HG02840 (cell line): ENCODE results near the gene ZSWIM5.
"Not testable (repeated sequence)": the region's sequence is repeated elsewhere in the genome, so short reads cannot be mapped to it uniquely, and the experiment has no call there.

Experiments
- ATAC-seq: cut with Tn5 transposase; IDR thresholded peaks from one replicate; pipeline ENCODE4 v1.9.1; 2021; ENCODE audit warnings: mild to moderate bottlenecking, moderate library complexity, moderate number of reproducible peaks; ENCODE audit not compliant: unreplicated experiment, low FRiP score

Gene ZSWIM5

DNA sequence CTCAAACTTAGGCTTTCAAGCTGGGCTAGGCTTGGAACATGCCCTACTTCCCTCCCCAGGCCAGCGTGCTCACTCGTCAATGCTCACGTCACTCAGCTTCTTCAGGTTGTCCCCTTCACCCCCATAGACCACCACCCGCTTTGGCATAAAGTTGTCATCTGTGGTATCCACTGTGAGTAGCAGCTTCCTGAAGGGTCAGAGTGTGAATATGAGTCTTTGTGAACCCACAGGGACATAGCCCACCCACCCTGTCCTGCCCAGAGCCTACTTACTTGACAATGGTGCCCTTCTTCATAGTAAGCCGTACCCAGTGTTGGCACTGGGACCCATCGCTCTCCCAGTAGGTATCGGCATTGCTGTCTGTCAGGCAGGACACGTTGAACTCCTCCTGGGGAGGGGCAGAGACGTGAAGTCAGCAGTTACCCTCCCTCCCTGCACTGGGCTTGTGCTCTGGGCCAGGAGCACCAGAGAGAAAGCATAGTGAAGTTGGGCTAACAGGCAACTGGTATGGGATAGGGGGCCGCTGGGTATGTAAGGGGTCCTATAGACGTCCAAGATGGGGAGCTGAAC lies 197.0 kb downstream of the ZSWIM5 start:
- ATAC-seq, result no peak

DNA sequence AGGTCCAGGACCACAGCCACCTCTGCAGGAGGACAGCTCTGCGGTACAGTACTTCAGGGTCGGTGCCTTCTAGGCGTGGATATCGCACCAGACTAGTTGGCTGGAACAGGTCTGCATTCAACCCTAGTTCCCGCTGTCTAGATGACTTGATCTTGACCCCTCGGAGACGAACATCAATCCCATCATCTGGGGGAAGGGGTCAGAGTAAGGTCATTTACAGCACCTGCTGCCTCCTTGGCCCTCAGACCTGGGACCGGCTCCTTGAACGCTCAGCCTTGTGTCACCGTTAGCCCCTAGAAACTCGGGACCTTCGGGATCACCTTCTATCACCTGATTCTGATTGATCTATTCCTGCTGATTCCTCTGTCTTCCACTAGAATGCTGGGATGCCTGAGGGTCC lies 197.9 kb downstream of the ZSWIM5 start:
- ATAC-seq, result no peak

DNA sequence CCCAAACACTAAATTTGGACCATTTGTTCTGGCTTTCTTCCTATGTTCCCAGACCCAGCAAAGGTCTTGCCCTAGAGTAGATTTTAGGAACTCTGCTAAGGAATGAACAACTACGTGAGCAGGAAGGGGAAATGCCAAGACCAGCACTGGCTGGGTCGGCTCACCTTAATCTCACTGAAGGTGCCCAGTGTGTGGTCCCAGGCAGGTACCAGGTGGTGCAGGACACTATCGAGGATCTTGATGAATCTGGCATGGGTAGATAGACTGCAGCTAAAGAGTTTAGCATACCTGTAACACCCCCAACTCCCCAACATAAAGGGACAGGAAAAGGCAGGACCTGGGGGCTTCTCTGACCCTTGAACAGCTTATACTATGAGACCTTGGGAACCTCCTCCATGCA lies 198.3 kb downstream of the ZSWIM5 start:
- no peak for ATAC-seq

DNA sequence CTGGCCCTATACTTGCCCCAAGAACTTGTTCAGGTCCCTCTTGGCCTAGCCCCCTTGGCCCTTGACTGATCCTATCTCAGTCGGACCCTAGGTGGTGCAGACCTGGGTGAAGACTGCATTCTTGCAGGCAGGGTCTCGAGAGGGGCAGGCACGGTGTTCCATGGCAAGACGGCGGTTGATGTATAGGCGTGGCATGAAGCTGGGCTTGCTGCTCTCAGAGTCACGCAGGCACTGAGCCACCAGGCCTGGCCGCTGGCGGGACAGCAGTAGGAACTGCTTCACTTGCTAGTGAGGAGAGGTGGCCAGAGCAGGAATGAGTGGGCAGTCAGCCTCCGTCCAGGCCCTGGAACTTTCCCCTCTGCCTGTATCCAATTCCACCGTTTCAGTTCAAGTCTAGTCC lies 199.1 kb downstream of the ZSWIM5 start:
- no peak for ATAC-seq

DNA sequence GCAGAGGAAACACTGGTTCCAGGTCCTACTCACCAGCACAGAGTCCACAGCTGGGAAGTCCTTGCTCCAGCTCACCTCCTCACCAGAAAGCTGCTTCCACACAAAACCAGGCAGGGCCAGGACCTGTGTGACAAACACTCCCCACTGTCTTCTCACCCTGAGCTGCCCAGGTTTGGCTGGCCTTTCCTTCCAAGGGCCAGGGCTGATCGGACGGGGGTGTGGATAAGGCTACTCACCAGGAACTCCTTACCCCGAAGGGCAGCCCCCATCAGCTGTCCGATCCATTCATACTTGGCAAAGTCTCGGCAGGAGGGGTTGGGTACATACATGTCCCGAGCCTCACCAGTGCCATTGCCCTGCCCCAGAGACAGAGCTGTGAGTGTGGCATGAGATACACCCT lies 200.6 kb downstream of the ZSWIM5 start:
- no peak for ATAC-seq

DNA sequence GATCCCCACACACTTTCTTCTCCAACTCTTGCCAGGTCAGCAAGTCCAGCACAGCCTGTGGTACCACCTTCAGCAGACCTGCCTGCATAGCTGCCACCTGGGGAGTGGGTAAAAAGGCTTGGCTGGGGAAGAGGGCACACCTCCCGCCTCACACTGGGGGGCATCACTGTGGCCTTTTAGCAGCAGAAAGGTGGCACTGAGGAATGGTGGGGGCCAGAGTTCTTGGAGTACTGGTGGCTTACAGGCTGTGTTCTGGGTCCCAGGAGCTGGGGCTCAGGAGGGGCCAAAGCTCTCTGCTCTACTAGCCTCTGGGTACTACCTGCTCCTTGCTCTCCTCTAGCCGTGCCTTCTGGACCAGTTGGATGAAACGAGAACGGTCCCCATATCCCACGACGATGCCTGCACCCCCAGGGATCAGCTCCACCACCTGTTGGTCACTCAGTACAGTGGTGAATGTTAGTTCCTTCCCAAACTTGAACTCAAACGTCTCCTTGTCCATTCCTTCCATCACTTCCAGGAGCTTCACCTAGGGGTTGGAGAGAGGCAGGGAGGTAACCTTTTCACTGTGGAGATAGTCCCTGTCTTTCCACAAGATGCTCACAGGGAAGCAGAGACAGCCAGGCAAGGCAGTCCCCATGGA lies 202.0 kb downstream of the ZSWIM5 start:
- no peak for ATAC-seq

DNA sequence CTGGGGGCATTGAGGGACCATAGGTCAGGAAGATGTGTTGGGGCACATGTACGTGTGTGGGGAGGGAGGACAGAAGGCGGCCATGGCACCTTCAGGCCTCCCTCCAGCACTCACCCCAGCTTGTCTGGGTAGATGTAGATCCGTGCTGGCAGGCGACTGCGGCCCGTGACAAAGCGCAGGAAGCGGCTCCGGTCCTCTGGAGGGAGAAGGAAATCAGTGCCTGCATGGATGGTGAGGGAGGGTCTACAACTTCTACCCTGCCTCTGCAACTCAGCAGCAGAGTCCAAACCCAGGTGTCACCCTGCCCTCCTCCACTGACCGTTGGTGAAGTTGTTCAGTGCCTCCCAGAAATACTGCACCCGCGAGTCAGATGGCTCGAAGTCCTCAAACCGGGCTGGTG lies 202.7 kb downstream of the ZSWIM5 start:
- ATAC-seq, result no peak

DNA sequence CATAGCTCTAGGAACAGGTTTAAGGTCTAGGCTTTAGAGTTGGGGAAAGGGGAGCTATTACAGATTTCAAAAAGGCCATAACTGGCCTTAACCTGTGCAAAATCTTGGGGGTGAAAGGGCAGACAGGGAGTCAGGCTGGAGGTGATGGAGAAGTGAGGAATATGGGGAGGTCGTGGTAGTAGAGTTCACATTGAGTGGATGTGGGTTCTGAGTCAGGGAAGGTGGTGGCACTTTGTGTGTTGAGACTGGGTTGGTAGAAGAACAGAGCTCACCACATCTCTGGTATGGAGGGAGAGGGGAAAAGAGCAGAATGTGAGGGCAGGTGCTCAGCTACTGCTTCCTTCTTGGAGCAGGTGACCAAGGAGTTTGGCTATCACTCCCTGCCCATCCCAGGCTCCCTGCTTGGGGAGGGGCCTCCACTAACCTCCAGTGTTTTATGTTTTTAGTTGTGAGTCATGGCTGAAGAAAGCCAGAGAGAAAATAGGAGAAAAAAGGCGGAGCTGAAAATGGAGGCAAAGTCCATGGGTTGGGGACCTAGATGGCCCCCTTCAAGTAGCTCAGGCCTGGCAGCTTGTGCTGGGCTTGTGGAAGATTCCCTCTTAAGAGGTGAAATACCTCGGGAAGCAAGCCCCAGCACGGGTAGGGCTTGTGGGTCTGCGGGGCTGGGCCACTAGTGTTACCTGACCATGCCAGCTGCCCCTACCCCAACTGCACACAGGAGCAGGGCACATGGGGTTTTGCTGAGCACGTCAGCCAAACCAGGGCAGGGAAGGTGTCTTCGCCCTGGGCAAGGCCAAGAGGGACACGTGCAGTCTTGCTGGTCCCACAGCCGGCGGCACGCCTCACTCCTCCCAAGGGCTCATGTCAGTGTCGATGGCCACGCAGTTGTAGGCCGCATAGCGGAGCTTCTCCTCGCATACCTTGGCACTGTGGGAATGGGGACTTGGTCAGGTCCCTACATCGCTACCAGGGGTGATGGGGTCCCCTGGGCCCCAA lies 203.5 kb downstream of the ZSWIM5 start:
- no peak for ATAC-seq

DNA sequence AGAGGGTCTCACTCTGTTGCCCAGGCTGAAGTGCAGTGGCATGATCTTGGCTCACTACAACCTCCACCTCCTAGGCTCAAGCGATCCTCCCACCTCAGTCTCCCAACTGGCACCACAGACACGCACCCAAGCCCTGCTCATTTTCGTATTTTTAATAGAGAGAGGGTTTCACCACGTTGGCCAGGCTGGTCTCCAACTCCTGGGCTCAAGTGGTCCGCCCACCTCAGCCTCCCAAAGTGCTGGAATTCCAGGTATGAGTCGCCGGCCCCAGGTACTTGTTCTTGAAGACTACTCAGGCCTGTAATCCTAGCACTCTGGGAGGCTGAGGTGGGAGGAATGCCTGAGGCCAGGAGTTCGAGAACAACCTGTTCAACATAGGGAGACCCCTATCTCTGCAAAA lies 204.8 kb downstream of the ZSWIM5 start:
- not testable (repeated sequence) for ATAC-seq

DNA sequence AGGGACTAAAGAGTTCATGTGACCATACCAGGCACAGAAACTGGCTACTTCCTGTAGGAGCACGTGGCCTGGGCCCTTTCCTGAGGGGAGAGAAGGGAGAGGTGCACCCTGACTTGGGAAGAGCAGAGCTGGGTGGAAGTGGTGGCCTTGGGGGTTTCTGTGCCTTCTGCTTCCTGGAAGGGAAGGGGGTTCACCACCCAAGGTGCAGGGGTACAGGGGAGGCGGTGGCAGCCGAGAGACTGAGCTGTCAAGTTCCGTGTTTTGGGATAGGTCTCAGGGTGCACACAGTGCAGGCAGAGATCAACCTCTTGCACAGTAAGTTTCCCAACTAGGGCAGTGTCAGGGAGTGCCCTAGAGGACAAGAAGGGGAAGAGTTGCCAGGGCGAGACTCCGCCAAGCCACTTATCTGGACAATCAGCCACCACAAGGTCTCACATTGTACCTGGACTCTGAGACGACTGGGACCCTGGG lies 205.4 kb downstream of the ZSWIM5 start:
- no peak for ATAC-seq

DNA sequence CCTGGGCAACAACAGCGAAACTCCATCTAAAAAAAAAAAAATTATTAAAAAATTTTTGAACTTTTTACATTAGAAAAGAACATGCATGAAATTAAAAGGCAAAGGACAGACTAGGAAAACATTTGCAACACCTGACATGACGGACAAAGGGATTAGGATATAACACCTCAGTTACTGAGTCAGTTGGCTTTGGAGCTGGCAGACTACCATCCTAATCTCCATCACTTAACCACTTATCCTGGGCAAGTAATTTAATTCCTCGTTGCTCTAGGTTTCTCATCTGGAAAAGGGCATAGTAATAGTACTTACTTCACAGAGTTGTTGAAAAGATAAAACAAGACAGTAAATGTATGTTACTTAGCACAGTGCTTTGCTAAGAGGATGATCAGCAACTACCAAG lies 207.2 kb downstream of the ZSWIM5 start:
- ATAC-seq, result no peak

DNA sequence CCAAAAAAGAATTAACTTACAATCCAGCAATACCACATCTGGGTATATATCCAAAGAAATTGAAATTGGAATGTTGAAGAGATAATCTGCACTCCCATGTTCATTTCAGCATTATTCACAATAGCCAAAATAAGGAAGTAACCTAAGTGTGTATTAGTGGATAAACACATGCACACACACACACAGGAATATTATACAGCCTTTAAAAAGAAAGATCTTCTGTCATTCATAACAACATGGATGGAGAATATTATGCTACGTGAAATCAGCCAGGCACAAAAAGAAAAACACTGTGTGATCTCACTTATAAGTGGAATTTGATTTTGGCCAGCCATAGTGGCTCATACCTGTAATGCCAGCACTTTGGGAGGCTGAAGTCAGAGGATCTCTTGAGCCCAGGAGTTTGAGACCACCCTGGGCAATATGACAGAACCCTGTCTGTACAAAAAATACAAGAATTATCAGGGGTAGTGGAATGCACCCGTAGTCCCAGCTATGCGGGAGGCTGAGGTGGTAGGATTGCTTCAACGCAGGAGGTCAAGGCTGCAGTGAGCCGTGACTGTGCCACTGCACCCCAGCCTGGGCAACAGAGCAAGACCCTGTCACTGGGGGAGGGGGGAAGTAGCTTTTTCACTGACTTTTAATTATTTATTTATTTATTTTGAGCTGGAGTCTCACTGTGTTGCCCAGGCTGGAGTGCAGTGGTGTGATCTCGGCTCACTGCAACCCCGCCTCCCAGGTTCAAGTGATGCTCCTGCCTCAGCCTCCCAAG lies 210.8 kb downstream of the ZSWIM5 start:
- no peak for ATAC-seq

DNA sequence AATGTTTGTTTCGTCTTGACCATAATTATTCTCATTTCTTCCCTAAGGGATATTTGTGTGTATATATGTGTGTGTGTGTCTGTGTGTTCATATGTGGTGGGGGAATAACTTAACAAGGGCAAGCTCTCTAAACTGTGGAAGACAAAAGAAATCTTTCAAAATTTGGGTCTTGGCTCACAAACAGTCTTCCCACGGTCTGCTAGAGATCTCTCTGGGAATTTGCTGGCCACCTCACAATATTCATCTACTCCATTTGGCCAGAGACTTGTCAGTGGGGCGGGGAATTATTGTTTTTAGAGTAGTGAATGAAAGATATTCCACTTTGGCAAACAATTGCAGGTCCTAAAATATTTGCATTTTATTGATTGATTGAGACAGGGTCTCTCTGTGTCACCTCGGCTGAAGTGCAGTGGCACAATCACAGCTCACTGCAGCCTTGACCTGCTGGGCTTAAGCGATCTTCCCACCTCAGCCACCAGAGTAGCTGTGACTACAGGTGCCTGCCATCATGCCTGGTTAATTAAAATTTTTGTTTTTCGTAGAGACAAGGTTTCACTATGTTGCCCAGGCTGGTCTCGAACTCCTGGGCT lies 212.0 kb downstream of the ZSWIM5 start:
- ATAC-seq, result no peak

DNA sequence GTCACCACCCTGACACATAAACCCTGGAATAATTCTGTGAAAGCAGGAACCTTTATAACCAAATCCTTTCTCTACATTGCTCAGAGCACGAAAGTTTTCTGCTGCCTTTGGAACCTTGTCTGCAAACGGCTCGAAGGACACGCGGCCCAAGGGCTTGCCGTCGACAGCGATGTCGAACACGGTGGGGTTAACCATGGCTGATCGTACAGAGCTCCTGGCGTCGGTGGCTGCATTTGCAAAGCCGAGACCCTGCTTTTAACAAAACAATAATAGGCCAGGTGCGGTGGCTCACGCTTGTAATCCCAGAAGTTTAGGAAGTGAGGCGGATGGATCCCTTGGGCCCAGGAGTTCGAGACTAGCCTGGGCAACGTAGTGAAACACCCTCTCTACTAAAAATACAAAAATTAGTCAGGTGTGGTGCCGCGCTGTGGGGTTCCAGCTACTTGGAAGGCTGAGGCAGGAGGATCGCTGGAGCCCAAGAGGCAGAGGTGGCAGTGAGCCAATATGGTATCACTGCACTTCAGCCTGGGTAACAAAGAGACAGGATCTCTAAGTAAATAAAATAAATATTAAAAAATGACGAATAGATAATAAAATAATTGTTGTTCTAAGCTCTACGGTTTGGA lies 217.8 kb downstream of the ZSWIM5 start:
- no peak for ATAC-seq

DNA sequence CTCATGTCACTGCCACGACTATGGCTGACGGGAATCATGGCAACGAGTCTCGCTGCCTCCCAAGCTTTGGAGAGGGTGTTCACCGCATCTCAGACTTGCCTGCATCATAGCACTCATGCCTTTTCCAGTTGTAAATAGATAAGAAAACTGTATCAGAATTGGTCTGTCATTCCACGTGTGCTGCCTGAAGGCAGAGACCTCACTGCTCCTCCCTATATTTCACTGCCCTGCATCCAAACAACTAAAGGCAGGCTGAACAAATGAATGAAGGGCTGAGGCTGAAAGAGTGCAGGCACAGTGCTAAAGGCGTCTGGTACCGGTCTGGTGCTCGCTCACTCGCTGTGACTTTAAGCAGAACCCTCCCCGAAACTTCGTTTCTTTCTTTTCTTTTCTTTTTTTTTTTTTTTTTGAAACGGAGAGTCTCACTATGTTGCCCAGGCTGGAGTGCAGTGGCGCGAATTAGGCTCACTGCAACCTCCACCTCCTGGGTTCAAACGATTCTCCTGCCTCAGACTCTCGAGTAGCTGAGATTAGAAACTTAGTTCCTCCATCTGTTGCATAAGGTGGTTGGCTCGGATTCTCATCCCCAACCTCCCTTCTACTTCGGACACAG lies 220.6 kb downstream of the ZSWIM5 start:
- no peak for ATAC-seq

DNA sequence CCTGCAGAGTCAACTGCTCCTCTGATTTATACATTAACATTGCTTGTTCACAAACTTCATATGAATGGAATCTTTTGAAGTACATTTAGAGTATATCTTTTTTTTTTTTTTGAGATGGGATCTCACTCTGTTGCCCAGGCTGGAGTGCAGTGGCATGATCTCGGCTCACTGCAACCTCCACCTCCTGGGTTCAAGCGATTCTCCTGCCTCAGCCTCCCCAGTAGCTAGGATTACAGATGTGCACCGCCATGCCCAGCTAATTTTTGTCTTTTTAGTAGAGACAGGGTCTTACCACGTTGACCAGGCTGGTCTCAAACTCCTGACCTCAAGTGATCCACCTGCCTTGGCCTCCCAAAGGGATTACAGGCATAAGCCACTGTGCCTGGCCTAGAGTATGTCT lies 229.0 kb downstream of the ZSWIM5 start:
- ATAC-seq, result not testable (repeated sequence)

DNA sequence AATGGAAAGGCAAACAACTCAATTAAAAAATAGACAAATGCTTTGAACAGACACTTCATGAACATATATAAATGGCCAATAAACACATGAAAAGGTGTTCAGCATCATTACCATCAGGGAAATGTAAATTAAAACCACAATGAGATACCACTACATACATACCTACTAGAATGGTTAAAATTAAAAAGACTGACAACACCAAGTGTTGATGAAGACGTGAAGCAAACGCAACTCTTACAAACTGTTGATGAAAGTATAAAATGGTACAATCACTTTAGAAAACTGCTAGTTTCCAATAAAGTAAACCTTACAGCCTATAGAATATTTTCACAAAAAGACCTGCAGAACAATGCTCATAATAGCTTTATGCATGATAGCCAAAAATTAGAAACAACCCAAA lies 230.2 kb downstream of the ZSWIM5 start:
- no peak for ATAC-seq

DNA sequence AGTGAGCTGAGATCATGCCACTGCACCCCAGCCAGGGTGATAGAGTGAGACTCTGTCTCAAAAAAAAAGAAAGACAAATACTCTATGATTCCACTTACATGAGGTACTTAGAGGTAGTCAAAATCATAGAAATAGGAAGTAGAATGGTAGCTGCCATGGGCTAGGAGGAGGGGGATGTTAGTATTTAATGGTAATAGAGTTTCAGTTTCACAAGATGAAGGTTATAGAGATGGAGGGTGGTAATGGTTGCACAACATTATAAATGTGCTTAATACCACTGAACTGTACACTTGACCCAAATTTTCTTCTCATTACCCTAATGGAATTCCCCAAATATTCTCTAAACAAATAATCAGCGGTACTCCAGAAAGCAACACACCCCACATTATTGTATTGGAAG lies 232.8 kb downstream of the ZSWIM5 start:
- ATAC-seq, result no peak

DNA sequence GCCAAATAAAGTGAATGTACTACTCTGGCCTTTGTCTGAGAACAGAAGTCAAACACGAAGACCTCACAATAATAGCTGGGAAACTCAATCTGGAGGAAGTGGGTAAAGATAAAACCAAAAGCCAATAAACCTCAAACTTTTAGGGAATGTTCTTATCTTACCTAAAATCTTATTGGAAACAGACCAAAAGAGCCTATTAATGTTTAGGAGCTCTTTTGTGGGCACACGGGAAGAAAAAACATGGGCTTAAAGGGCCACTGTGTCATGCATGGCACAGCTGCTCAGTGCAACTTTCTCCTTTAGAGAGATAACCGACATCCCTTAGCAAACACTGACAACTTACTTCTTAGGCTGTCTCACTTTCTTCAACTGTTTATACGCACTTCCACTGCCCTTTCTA lies 236.1 kb downstream of the ZSWIM5 start:
- ATAC-seq, result no peak
